Astrocyte (in vitro differentiated cells and primary cell): Measurements from ENCODE around the gene TPP1. TPM values are rescaled to one million over a fixed set of nuclear protein-coding genes. Genes with fewer than 3 reads are reported as not detected.

Source experiments
- DNase-seq: peaks from one replicate; pipeline ENCODE4 v3.0.0-alpha.2; 2010; ENCODE audit warnings: low read depth
- FAIRE-seq: peaks from 2 replicates; lab custom pipeline; 2011; peaks lifted over from hg19 to GRCh38; lab: Jason Lieb, UNC
- H2AFZ ChIP-seq: 2 replicates; pipeline ENCODE4 v1.6.0; 2012; ENCODE audit warnings: low read depth, low read length, inconsistent platforms
- H3K27ac ChIP-seq: 2 replicates; pipeline ENCODE4 v1.5.1; 2011; ENCODE audit warnings: low read depth, low read length, inconsistent platforms
- H3K27me3 ChIP-seq: 2 replicates; pipeline ENCODE4 v1.6.0; 2011; ENCODE audit warnings: low read length, inconsistent platforms; ENCODE audit not compliant: insufficient read depth
- H3K36me3 ChIP-seq: 2 replicates; pipeline ENCODE4 v1.5.1; 2011; ENCODE audit warnings: low read length, inconsistent platforms; ENCODE audit not compliant: insufficient read depth
- H3K4me1 ChIP-seq: 2 replicates; pipeline ENCODE4 v1.5.1; 2011; ENCODE audit warnings: low read length, inconsistent platforms; ENCODE audit not compliant: insufficient read depth
- H3K4me2 ChIP-seq: 2 replicates; pipeline ENCODE4 v1.6.0; 2012; ENCODE audit warnings: low read length, inconsistent platforms
- H3K4me3 ChIP-seq: 2 replicates; pipeline ENCODE4 v1.5.1; 2011; ENCODE audit warnings: low read depth, mild to moderate bottlenecking, low read length, inconsistent platforms; ENCODE audit not compliant: insufficient read depth
- H3K79me2 ChIP-seq: 2 replicates; pipeline ENCODE4 v1.6.0; 2012; ENCODE audit warnings: mild to moderate bottlenecking, low read length, inconsistent platforms; ENCODE audit not compliant: insufficient read depth
- H3K9ac ChIP-seq: 2 replicates; pipeline ENCODE4 v1.6.0; 2012; ENCODE audit warnings: mild to moderate bottlenecking, low read length, inconsistent platforms
- H3K9me3 ChIP-seq: 2 replicates; pipeline ENCODE4 v1.5.1; 2012; ENCODE audit warnings: low read depth, mild to moderate bottlenecking, low read length, inconsistent platforms; ENCODE audit not compliant: insufficient read depth
- H4K20me1 ChIP-seq: 2 replicates; pipeline ENCODE4 v1.6.0; 2012; ENCODE audit warnings: low read length, inconsistent platforms; ENCODE audit not compliant: insufficient read depth
- H3K27ac Mint-ChIP-seq: one replicate; pipeline ENCODE4 v1.8.0; 2021; ENCODE audit warnings: mild to moderate bottlenecking, mixed read lengths; ENCODE audit not compliant: unreplicated experiment
- H3K27me3 Mint-ChIP-seq: one replicate; pipeline ENCODE4 v1.8.0; 2021; ENCODE audit warnings: low read depth, mixed read lengths; ENCODE audit not compliant: unreplicated experiment
- H3K36me3 Mint-ChIP-seq: one replicate; pipeline ENCODE4 v1.8.0; 2021; ENCODE audit warnings: low read depth, mixed read lengths; ENCODE audit not compliant: unreplicated experiment
- H3K4me1 Mint-ChIP-seq: one replicate; pipeline ENCODE4 v1.8.0; 2021; ENCODE audit warnings: low read depth, mixed read lengths; ENCODE audit not compliant: unreplicated experiment
- H3K4me3 Mint-ChIP-seq: one replicate; pipeline ENCODE4 v1.8.0; 2021; ENCODE audit warnings: mild to moderate bottlenecking, moderate library complexity, mixed read lengths; ENCODE audit not compliant: unreplicated experiment
- H3K9me3 Mint-ChIP-seq: one replicate; pipeline ENCODE4 v1.8.0; 2021; ENCODE audit warnings: mild to moderate bottlenecking, mixed read lengths; ENCODE audit not compliant: unreplicated experiment
- CTCF ChIP-seq: IDR thresholded peaks from 2 replicates; pipeline ENCODE4 v1.5.1; 2011; ENCODE audit warnings: low read depth, mild to moderate bottlenecking, inconsistent platforms, low read length, moderate library complexity; ENCODE audit not compliant: insufficient read depth
- EZH2 ChIP-seq: IDR thresholded peaks from 2 replicates; pipeline ENCODE4 v1.6.1; 2012; ENCODE audit warnings: mild to moderate bottlenecking, low read length, inconsistent platforms; ENCODE audit not compliant: insufficient read depth
- total RNA-seq: library from RNA; stranded (reverse); gene quantifications from 2 replicates; pipeline ENCODE4 v1.2.1, GENCODE V29; 2021

Gene TPP1
- total RNA-seq, 1 donor from 2014 or later: 43.4 TPM

- Mint-ChIP-seq H3K4me1 (no peaks in the 10 kb centered on the region), H3K27me3 (no peaks in the 10 kb centered on the region), H3K27ac (no peak overlapping the region), H3K9me3 (peaks cover 17% of the 10 kb centered on the region), H3K4me3 (no peak overlapping the region), H3K36me3 (peaks cover 21% of the 10 kb centered on the region)
- Histone ChIP-seq H3K4me3 (no peak overlapping the region), H3K27me3 (no peaks in the 10 kb centered on the region), H3K79me2 (peaks cover 10% of the 10 kb centered on the region), H3K9ac (no peak overlapping the region), H2AFZ (no peak overlapping the region), H3K4me2 (no peak overlapping the region), H3K4me1 (no peaks in the 10 kb centered on the region), H3K36me3 (peaks cover 4% of the 10 kb centered on the region), H3K27ac (no peak overlapping the region), H3K9me3 (peaks cover 3% of the 10 kb centered on the region), H4K20me1 (no peaks in the 10 kb centered on the region)
- DNase-seq (no peak), FAIRE-seq (no peak)
- TF ChIP-seq CTCF (no peak), EZH2 (no peak)
These were observed 32.5 kb downstream of the TPP1 start for GRCh38 chr11:6586434-6587359.

- no peak for FAIRE-seq
These were observed 34.7 kb downstream of the TPP1 start for GRCh38 chr11:6584528-6584927.

More at GRCh38 chr11:6584528-6584927, 34.7 kb downstream of the TPP1 start:
- H3K9ac ChIP-seq: no peak overlapping the region
- H4K20me1 ChIP-seq: no peaks in the 10 kb centered on the region
- Mint-ChIP-seq H3K27me3 (no peaks in the 10 kb centered on the region), H3K27ac (no peak overlapping the region), H3K36me3 (peaks cover 29% of the 10 kb centered on the region), H3K4me1 (no peaks in the 10 kb centered on the region), H3K4me3 (no peak overlapping the region), H3K9me3 (peaks cover 19% of the 10 kb centered on the region)
- no peak overlapping the region for H3K27ac ChIP-seq
- H3K9me3 ChIP-seq: peaks cover 3% of the 10 kb centered on the region
- H2AFZ ChIP-seq: no peak overlapping the region
- H3K4me3 ChIP-seq: no peak overlapping the region
- no peaks in the 10 kb centered on the region for H3K27me3 ChIP-seq
- H3K36me3 ChIP-seq: no peaks in the 10 kb centered on the region
- H3K4me1 ChIP-seq: no peaks in the 10 kb centered on the region
- peaks cover 10% of the 10 kb centered on the region for H3K79me2 ChIP-seq
- TF ChIP-seq CTCF (no peak), EZH2 (no peak)
- no peak for DNase-seq
- no peak overlapping the region for H3K4me2 ChIP-seq
